Activated CD8-positive, alpha-beta memory T cell treated with anti-CD3 and anti-CD28 coated beads, Interleukin-2, amount 50 U/mL, for 24 hours (primary cell): ENCODE results near the gene AHNAK2.

Experiments used
- DNase-seq: peaks from one replicate; pipeline ENCODE4 v3.0.0-alpha.2; 2020; ENCODE audit errors: extremely low read depth

Gene AHNAK2

GRCh38 chr14:104986487-104987164 lies 8.5 kb upstream of the AHNAK2 start:
- DNase-seq: no peak

- peak; percentile 54 for DNase-seq
These were observed 7.7 kb upstream of the AHNAK2 start, which contains the start of gene CLBA1 for GRCh38 chr14:104985675-104986486. TSS of gene CLBA1 (plus strand) at chr14:104985788. CDS start at chr14:104986432, 644 bp downstream.

GRCh38 chr14:104984056-104984894 lies 6.1 kb upstream of the AHNAK2 start:
- DNase-seq: no peak

- DNase-seq: no peak
These were observed 5.1 kb upstream of the AHNAK2 start for GRCh38 chr14:104983231-104983721.

GRCh38 chr14:104982548-104983230 lies 4.5 kb upstream of the AHNAK2 start:
- DNase-seq: no peak

GRCh38 chr14:104981699-104982541 lies 3.7 kb upstream of the AHNAK2 start:
- no peak for DNase-seq

- DNase-seq: no peak
These were observed 2.7 kb upstream of the AHNAK2 start for GRCh38 chr14:104980611-104981531.

GRCh38 chr14:104979758-104980610 lies 1.8 kb upstream of the AHNAK2 start:
- no peak for DNase-seq

GRCh38 chr14:104978746-104979691 lies 845 bp upstream of the AHNAK2 start:
- no peak for DNase-seq

- DNase-seq: no peak
These were observed 1.0 kb downstream of the AHNAK2 start for GRCh38 chr14:104977008-104977680.

GRCh38 chr14:104976198-104977007 lies 1.8 kb downstream of the AHNAK2 start:
- DNase-seq: peak; percentile 56

- no peak for DNase-seq
These were observed 2.5 kb downstream of the AHNAK2 start for GRCh38 chr14:104975481-104976197.

GRCh38 chr14:104974665-104975390 lies 3.3 kb downstream of the AHNAK2 start:
- DNase-seq: no peak

- DNase-seq: no peak
These were observed 4.0 kb downstream of the AHNAK2 start for GRCh38 chr14:104974146-104974541.
